GM12878 (cell line): Measurements from ENCODE around the gene MYL1. TPM values are rescaled to one million over a fixed set of nuclear protein-coding genes. Genes with fewer than 3 reads are reported as not detected.

Experiments
- ATAC-seq: fragments of 200-7000 bp; cut with Tn5 transposase; 3 replicates; pipeline ENCODE4 v1.9.1; 2020; ENCODE audit warnings: mild to moderate bottlenecking, moderate library complexity
- BruUV-seq: library from RNA; stranded (reverse); fragments of 400-500 nt; replicated peaks from 2 replicates; lab custom pipeline; 2021; lab: Mats Ljungman, UMichigan
- CTCF ChIA-PET: fragments of 300-600 bp; sonication (Branson Sonifier 250); formaldehyde crosslinking; extraction: SDS; loops from one replicate; lab custom pipeline; 2021; ENCODE audit warnings: inconsistent platforms; lab: Yijun Ruan, JAX
- POLR2A ChIA-PET: fragments of 350-600 bp; formaldehyde crosslinking; extraction: SDS; loops from one replicate; lab custom pipeline; 2021; ENCODE audit warnings: inconsistent platforms; lab: Charles Lee
- RAD21 ChIA-PET: fragments of 300-600 bp; sonication (Branson Sonifier 250); formaldehyde crosslinking; loops from one replicate; lab custom pipeline; 2023; ENCODE audit warnings: antibody characterized with exemption; ENCODE audit not compliant: unreplicated experiment; lab: Charles Lee
- SMC1A ChIA-PET: fragments of 300-600 bp; sonication (Branson Sonifier 250); formaldehyde crosslinking; loops from one replicate; lab custom pipeline; 2023; ENCODE audit not compliant: unreplicated experiment, uncharacterized antibody; lab: Charles Lee
- DNase-seq: peaks from one replicate; pipeline ENCODE4 v3.0.0-alpha.2; 2011; ENCODE audit warnings: low read depth, low spot score
- FAIRE-seq: peaks from 3 replicates; lab custom pipeline; 2011; peaks lifted over from hg19 to GRCh38; lab: Jason Lieb, UNC
- H2AFZ ChIP-seq: 2 replicates; pipeline ENCODE4 v1.6.0; 2011; ENCODE audit warnings: low read depth, low read length, control low read depth; ENCODE audit not compliant: control insufficient read depth
- H3K27ac ChIP-seq: 2 replicates; pipeline ENCODE4 v1.5.1; 2011; ENCODE audit warnings: control low read depth; ENCODE audit not compliant: control insufficient read depth, insufficient read depth
- H3K27me3 ChIP-seq, 2 experiments: replicated peaks in 1 of 2; 2 replicates each; pipeline versions ENCODE4 v1.6.0 to v1.6.1; 2011; ENCODE audit warnings: low read length in 1 of 2; ENCODE audit not compliant: control insufficient read depth in 2 of 2, insufficient read depth in 2 of 2
- H3K36me3 ChIP-seq, 2 experiments: 2 replicates each; pipeline ENCODE4 v1.5.1; 2011; ENCODE audit warnings: low read length in 1 of 2; ENCODE audit not compliant: control insufficient read depth in 2 of 2, insufficient read depth in 2 of 2
- H3K4me1 ChIP-seq: 2 replicates; pipeline ENCODE4 v1.6.1; 2011; ENCODE audit warnings: mild to moderate bottlenecking, low read length, moderate library complexity, mixed read lengths; ENCODE audit not compliant: control insufficient read depth, insufficient read depth
- H3K4me2 ChIP-seq: 2 replicates; pipeline ENCODE4 v1.6.0; 2011; ENCODE audit warnings: control low read depth; ENCODE audit not compliant: control insufficient read depth, insufficient read depth
- H3K4me3 ChIP-seq: fragments of 200-600 bp; sonication (generic); 2 replicates; pipeline ENCODE4 v1.5.1; 2016
- H3K79me2 ChIP-seq: 2 replicates; pipeline ENCODE4 v1.6.0; 2011; ENCODE audit warnings: low read length; ENCODE audit not compliant: control insufficient read depth, insufficient read depth
- H3K9ac ChIP-seq: 2 replicates; pipeline ENCODE4 v1.8.0; 2011; ENCODE audit warnings: low read length, control low read depth, mixed read lengths; ENCODE audit not compliant: control insufficient read depth, insufficient read depth
- H3K9me3 ChIP-seq: replicated peaks from 3 replicates; pipeline ENCODE4 v1.5.1; 2011; ENCODE audit warnings: mild to moderate bottlenecking, low read length; ENCODE audit not compliant: control insufficient read depth, insufficient read depth
- H4K20me1 ChIP-seq: 2 replicates; pipeline ENCODE4 v1.6.0; 2011; ENCODE audit not compliant: control insufficient read depth, insufficient read depth
- BMI1 ChIP-seq: fragments of 450-650 bp; IDR thresholded peaks from 2 replicates; pipeline ENCODE4 v1.6.1; 2016; ENCODE audit warnings: mild to moderate bottlenecking, moderate library complexity, borderline replicate concordance
- CHD4 ChIP-seq: fragments of 200-600 bp; sonication (generic); IDR thresholded peaks from 2 replicates; pipeline ENCODE4 v1.6.1; 2016; ENCODE audit warnings: mild to moderate bottlenecking
- E2F8 ChIP-seq: fragments of 450-650 bp; IDR thresholded peaks from 2 replicates; pipeline ENCODE4 v1.6.1; 2018; ENCODE audit warnings: mild to moderate bottlenecking, low read depth, moderate library complexity; ENCODE audit not compliant: partially characterized antibody
- GATAD2B ChIP-seq: fragments of 450-650 bp; conservative IDR thresholded peaks from 2 replicates; pipeline ENCODE4 v1.6.1; 2017; ENCODE audit warnings: low read depth, mild to moderate bottlenecking, moderate library complexity
- PKNOX1 ChIP-seq: fragments of 450-650 bp; IDR thresholded peaks from 2 replicates; pipeline ENCODE4 v1.6.1; 2016; ENCODE audit warnings: mild to moderate bottlenecking
- POLR2AphosphoS2 ChIP-seq: IDR thresholded peaks from 2 replicates; pipeline ENCODE4 v1.6.1; 2011; ENCODE audit warnings: low read depth, mild to moderate bottlenecking, low read length, improper control_type of control experiment, moderate library complexity
- WRNIP1 ChIP-seq: IDR thresholded peaks from 2 replicates; pipeline ENCODE4 v1.6.1; 2011; ENCODE audit warnings: low read depth, low read length, improper control_type of control experiment, borderline replicate concordance
- ZNF24 ChIP-seq: fragments of 450-650 bp; IDR thresholded peaks from 2 replicates; pipeline ENCODE4 v1.6.1; 2017; ENCODE audit warnings: antibody characterized with exemption, mild to moderate bottlenecking
- WGBS: methylation state at CpG from one replicate; pipeline ENCODE4 v1.1.6; 2016; ENCODE audit warnings: low lambda C conversion rate; ENCODE audit not compliant: insufficient replicate concordance, insufficient coverage; ENCODE audit errors: missing lambda C conversion rate; 5-methylcytosine and 5-hydroxymethylcytosine counted together
- in situ Hi-C: fragments of 300-500 bp; cut with MboI; formaldehyde crosslinking; loops from 9 replicates; pipeline ENCODE4 v1.14.3; 2018; ENCODE audit warnings: mixed read lengths
- intact Hi-C: fragments of 100-400 bp; cut with micrococcal nuclease; formaldehyde crosslinking; loops from one replicate; pipeline ENCODE4 v1.14.2; 2022; ENCODE audit not compliant: unreplicated experiment
- polyA plus RNA-seq, 11 experiments: library from polyadenylated mRNA; depleted of rRNA in 4 of 11; unstranded in 6 of 11; stranded (reverse) in 5 of 11; fragments of >200 nt; fragmentation: Nextera tagmentation in 4 of 11; fragmentation: Illumina TruSeq in 1 of 11; extraction: Ambion mirVana in 4 of 11; extraction: Trizol in 1 of 11; gene quantifications; 1 replicate in 1 of 11; 2 replicates in 10 of 11; pipeline versions ENCODE4 v1.2.1 to v1.2.3, GENCODE V29; 2011 to 2016; ENCODE audit warnings: inconsistent platforms in 2 of 11, missing spikeins in 2 of 11, low read depth in 1 of 11
- total RNA-seq, 4 experiments: library from RNA; depleted of rRNA in 3 of 4; stranded (reverse); fragments of >200 nt in 3 of 4; fragmentation: Illumina TruSeq in 1 of 4; extraction: Trizol in 1 of 4; gene quantifications; 2 replicates each; pipeline versions ENCODE4 v1.2.1 to v1.2.3, GENCODE V29; 2013 to 2021

The MYL1 gene
- total and polyA plus RNA-seq, 10 of the 15 experiments (the other 5 are each of a cell fraction or from before 2014, with no cell fraction given): 0.43 TPM; not detected in 9

GRCh38 chr2:210268281-210268680 lies 46.7 kb downstream of the MYL1 start:
- H3K4me1 ChIP-seq: no peaks in the 10 kb centered on the region
- ATAC-seq (peak; percentile 31; the same call in 2 of the 3 replicates), FAIRE-seq (no peak), DNase-seq (no peak)
- H3K9ac ChIP-seq: no peak overlapping the region
- H2AFZ ChIP-seq: no peak overlapping the region
- H3K27ac ChIP-seq: no peak overlapping the region
- POLR2A ChIA-PET: no interaction called here
- H3K27me3 ChIP-seq: no peaks in the 10 kb centered on the region
- in situ Hi-C loops: no loop called here
- SMC1A ChIA-PET: interaction anchor here (1.5 kb wide), 1 partner anchor 15 kb away, joined by 3 read pairs; no protein-coding TSS in a partner anchor
- RAD21 ChIA-PET: interaction anchor here (0.9 kb wide), 1 partner anchor 18 kb away, joined by 3 read pairs; no protein-coding TSS in a partner anchor
- intact Hi-C loops: no loop called here
- WGBS: 0% methylated on average over 1 of the region's 1 CpG
- BruUV-seq: no TSS peak
- TF ChIP-seq BMI1 (no peak), PKNOX1 (peak; percentile 60; the same call in 1 of the 2 replicates), ZNF24 (no peak), CHD4 (no peak), GATAD2B (no peak), WRNIP1 (no peak), POLR2AphosphoS2 (no peak), E2F8 (no peak)
- CTCF ChIA-PET: interaction anchor here (1.2 kb wide), 1 partner anchor 195 kb away, joined by 3 read pairs; no protein-coding TSS in a partner anchor
- no peaks in the 10 kb centered on the region for H3K36me3 ChIP-seq
- H3K9me3 ChIP-seq: no peaks in the 10 kb centered on the region
- H4K20me1 ChIP-seq: no peaks in the 10 kb centered on the region
- H3K4me3 ChIP-seq: no peak overlapping the region
- H3K4me2 ChIP-seq: no peak overlapping the region
- no peaks in the 10 kb centered on the region for H3K79me2 ChIP-seq
